Measurements from ENCODE around the gene DNAJC1.

- TF ChIP-seq, protein P1, sequence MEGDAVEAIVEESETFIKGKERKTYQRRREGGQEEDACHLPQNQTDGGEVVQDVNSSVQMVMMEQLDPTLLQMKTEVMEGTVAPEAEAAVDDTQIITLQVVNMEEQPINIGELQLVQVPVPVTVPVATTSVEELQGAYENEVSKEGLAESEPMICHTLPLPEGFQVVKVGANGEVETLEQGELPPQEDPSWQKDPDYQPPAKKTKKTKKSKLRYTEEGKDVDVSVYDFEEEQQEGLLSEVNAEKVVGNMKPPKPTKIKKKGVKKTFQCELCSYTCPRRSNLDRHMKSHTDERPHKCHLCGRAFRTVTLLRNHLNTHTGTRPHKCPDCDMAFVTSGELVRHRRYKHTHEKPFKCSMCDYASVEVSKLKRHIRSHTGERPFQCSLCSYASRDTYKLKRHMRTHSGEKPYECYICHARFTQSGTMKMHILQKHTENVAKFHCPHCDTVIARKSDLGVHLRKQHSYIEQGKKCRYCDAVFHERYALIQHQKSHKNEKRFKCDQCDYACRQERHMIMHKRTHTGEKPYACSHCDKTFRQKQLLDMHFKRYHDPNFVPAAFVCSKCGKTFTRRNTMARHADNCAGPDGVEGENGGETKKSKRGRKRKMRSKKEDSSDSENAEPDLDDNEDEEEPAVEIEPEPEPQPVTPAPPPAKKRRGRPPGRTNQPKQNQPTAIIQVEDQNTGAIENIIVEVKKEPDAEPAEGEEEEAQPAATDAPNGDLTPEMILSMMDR (IDR thresholded peaks at IDR 0.05): no peak
- no peak for TF ChIP-seq POLR2A (IDR thresholded peaks at IDR 0.05)
Observed at GRCh38 chr10:21950566-21950965, 53.0 kb downstream of the DNAJC1 start.
